Ecto neural progenitor cell (in vitro differentiated cells): ENCODE results near the gene FKBP9.

ENCODE experiments used
- DNase-seq: peaks from one replicate; pipeline ENCODE4 v3.0.0-alpha.2; 2018; ENCODE audit warnings: low spot score

The FKBP9 gene

DNA sequence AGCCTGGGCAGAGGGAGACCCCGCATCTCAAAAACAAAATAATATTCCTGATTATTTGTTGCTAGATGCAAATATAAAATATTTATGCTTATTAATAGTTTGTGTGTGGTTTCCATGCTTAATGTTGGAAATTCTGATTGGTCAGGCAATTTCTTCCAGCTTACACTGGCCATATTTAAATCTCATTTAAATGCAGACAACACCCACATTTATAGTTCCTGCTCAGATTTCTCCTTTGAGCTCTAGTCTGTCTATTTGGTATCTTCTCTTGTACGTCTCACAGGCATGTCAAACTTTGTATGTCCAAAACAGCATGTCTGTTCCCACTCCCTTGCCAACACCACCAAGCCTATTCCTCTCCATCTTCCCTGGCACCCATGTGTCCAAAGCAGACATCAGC lies 52.5 kb downstream of the FKBP9 start:
- no peak for DNase-seq

DNA sequence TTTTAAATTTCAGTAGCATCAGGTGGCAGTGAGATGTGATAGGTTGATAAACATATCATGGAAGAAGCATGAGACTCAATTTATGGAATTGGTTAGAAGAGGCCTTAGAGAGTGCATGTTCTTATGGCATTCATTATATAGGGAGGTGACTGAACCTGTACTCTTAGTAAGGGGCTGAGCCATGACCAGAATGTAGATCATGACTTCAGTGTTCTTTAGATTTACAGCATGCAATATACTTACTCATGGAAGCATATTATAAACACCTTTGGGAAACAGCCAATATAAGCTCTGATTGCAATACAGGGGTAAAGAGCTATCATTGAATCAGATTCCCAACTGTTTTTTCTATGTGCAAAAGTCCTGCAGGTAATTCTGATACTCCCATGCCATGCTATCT lies 55.1 kb downstream of the FKBP9 start:
- no peak for DNase-seq

DNA sequence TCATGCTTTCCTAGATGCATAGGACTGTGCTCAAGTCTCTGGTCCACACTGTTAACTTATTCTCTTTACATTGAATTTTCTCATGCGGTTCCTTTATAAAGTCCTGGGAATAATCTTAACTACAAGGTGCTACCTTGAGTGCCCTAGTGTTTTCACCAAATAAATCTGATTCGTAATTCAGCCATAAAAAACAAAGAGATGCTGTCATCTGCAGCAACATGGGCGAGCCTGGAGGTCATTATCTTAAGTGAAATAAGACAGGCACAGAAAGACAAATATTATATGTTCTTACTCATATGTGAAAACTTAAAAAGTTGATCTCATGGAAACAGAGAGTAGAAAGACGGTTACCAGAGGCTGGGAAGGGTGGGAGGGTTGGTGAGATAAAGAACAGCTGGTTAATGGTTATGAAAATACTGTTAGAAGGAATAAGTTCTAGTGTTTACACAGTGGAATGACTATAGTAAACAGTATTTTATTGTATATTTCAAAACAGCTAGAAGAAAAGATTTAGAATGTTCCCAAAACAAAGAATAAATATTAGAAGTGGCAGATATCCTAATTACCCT lies 67.0 kb downstream of the FKBP9 start:
- DNase-seq, result no peak

DNA sequence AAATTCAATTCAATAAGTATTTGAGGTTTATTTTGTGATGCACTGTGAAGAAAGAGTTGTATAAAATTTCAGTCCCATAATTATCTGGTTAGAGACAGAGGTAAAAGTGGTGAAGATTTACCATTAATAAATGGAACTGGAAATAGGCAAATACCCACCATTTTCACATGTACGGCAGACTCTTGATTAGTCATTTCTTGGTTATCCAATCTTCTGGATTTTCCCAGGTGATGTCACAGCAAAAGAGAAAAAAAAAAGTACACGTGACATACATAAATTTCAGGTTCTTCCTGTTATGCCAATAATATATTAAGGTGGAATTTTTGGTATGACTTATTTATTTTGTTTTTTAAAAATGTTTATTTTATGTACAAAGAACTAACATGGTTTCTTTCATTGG lies 78.5 kb downstream of the FKBP9 start:
- no peak for DNase-seq

DNA sequence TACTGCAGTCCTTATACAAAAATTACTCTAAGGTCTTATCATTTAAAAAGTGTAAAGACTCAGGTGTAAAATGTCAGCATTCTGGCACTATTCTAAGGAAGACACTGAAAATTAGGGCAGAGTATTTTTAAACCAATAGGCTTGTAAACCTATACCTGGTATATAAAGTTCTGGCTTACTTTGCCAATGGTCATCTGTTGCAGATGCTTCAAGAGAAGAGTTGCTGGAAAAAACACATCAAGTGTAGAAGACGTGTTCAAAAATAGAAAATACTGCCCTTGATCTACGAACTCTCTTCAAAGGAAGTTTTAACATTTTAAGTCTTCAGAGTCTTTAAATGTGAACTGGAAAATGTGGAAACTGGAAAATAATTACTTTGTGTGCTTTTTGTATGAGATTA lies 81.4 kb downstream of the FKBP9 start:
- no peak for DNase-seq

DNA sequence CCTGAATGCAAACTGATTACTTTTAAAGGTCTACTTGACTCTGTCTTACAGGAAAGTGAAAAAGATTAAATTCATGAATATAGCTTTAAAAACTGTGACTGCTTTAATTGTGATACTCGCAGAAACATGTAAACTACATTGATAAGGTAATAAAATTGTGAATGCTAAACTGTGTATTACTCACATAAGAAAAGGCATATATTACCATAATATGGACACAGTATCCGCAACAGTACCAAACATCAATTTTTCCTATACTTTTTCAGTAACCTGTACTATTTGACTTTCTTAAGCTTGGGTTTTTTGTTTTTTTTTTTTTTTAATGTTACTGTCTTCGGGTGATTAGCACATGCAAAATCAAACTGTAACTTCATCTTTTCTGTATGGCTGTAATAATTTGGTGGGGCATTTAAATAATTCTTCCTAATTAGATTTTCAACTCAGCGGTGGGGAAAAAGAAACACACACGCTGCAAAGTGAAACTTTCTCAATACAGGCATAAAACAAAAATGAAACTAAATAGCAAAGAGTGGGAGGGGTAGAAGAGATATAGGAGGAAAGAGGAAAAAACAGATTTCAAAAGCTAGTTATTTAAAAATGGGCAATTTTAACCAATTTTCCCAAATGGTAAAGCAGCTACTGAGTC lies 82.1 kb downstream of the FKBP9 start:
- no peak for DNase-seq

DNA sequence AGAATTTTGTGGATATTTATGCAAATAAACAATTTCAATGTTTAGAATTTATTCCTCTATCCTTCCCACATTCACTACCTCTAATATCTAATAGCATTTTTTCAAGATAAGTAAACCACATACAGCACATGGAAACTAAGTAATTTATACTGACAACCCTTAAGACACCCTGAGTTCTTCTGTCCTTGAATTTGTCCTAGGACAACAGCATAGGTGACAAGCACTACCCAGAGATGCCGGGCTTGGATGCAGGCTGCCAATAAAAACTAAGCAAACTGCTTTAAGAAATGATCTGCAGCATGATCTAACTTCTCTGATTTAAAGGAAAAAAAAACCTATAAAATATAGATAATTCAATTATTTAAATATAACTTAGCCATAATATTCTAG lies 82.7 kb downstream of the FKBP9 start:
- DNase-seq, result no peak

DNA sequence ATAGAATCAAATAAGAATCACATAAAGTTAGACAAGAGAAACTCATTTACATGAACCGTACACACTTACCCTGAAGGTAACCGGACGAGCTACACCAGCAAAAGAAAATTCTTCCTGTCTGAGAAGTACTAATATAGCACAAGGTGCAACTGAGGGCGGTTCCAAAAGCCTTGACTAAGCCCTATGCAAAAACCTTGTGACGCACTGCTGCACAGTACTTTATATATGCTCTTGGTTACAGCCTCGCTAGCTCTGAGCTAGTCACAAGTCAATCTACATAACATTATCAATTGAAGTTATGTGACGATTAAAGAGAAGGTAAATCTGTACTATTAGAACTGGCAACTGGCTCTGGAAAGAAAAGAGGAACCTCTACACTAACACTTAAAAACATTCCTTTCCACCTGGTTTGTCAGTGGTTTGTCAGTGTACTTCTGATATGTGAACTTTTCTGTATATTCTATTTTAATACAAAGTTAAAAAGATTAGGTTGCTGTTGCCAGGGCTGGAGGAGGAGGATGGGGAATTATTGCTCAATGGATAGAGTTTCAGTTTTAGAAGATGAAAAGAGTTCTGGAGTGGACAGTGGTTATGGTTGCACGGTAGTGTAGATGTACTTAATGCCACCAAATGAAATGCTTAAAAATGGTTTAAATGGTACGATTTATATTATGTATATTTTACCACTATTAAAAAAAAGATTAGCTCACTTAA lies 83.7 kb downstream of the FKBP9 start:
- no peak for DNase-seq

DNA sequence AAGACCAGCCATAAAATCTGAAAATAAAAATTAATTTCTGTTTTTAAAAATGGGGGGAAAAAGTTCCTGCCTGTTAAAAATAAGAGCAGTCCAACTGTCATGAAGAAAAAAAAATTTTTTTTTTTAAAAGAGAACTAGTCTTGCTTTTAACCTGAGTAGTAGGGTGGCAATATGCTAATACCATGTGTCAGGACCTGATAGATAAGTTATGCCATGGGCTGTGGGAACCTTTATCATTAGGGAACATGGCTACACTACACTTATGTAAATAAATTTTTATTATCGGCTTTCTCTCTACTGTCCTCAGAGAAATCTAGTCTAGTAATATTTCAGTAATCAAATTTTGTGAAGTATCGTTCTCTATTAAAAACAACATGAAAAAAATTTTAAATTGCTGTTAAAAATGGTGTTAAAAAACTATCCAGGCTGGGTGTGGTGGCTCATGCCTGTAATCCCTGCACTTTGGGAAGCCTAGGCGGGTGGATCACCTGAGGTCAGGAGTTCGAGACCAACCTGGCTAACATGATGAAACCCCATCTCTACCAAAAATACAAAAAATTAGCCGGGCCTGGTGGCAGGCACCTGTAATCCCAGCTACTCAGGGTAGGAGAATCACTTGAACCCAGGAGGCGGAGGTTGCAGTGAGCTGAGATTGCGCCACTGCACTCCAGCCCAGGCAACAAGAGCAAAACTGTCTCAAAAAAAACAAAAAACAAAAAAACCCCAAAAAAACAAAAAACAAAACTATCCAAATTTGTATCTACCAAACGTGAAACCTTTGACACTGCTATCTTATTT lies 84.6 kb downstream of the FKBP9 start:
- no peak for DNase-seq

DNA sequence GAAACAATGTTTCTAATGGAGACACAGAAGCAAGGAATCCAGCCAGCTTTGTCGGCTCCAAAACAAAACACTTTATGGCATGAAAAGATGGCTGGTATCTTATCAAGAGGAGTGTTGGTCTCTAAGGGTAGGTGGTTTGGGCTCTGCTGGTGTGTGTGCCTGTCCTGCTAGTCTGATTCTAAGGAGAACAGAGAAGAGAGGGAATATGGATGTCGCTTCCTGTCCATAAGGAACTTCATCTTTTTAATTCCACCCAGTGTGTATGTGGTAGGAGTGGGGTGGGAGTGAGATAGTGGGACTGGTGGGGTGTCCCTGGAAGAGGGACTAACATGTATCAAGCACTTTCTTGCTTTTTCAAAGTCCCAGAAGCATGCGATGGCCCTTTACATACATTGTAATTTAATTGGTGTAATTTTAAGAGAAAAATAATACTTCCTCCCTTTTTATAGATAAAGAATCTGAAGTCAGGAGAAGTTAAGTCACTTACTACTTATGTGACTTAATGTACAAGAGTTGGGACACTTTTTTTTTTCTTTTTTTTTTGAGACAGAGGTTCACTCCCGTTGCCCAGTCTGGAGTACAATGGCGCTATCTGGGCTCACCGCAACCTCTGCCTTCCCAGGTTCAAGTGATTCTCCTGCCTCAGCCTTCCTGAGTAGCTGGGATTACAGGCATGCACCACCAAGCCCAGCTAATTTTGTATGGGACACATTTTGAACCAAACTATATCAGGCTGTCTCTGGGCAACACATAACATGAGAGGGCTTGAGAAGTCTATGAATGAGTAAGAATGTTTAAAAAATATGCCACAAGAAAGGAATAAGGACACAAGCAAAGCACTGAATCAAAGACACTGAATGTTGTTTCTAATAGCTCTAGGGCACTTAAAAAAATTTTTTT lies 86.5 kb downstream of the FKBP9 start:
- DNase-seq, result no peak

DNA sequence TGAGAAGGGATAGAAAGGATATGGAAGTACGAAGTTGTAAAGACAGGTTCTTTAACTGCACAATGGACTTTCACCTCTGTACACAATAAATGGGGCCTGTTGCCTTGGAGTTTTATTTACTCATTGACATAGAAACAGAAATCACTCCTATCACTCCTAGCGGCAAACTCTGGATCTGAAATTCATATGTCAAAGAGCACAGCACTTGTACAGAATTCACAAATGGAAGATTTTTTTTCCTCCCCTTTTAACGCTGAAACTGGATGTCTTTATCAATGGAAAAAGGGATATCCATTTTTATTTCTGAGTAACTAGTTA lies 87.1 kb downstream of the FKBP9 start:
- DNase-seq, result no peak

DNA sequence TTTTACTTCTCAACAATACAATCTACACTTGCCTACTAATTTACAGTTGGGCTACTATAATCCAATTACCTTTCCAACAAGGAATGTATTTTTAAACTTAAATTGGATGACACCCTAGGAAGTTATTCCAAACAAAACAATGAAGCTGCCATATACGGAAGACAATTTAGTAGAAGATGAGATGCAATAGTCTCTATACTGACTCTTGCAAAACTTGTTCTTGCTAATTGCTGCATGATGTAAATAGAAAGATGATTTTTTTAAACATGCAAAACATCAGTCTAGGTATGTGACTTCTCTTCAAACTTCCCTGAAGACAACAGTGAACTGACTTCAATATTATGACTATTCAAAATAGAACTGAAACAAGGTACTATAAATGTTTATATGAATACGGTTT lies 87.7 kb downstream of the FKBP9 start:
- no peak for DNase-seq

DNA sequence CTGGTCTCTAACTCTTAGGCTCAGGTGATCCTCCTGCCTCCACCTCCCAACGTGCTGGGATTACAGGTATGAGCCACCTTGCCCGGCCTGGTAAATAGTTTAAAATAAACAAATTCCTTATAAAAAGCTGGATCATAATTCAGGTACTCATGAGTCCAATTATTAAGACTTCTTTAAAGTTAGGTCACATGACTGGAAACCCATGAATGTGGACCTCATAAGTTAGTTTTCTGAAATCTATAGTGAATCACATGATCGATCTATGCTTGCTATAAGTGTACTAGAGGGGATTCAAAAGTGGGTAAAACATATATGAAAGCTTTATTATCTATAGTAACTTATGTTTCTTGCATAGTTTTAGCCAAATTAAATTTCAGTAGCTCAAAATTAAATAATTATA lies 91.0 kb downstream of the FKBP9 start:
- no peak for DNase-seq

DNA sequence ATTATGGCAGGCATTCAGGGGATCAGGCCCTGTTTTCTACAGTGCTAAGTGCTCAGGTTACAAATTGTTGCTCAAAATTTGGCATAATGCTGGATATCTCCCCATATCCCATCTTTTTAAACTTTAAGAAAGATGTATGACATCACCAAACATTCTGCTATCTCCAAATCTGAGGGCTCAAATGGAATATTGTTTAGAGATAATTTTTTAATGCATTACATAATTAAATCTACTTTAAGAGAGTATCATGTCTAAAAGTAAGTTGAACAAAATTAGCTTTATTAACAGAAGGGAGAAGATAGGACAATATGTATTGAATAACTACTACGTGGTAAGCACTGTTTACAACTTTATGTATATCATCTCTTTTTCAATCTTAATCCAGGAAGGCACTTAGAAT lies 91.5 kb downstream of the FKBP9 start:
- DNase-seq, result no peak

DNA sequence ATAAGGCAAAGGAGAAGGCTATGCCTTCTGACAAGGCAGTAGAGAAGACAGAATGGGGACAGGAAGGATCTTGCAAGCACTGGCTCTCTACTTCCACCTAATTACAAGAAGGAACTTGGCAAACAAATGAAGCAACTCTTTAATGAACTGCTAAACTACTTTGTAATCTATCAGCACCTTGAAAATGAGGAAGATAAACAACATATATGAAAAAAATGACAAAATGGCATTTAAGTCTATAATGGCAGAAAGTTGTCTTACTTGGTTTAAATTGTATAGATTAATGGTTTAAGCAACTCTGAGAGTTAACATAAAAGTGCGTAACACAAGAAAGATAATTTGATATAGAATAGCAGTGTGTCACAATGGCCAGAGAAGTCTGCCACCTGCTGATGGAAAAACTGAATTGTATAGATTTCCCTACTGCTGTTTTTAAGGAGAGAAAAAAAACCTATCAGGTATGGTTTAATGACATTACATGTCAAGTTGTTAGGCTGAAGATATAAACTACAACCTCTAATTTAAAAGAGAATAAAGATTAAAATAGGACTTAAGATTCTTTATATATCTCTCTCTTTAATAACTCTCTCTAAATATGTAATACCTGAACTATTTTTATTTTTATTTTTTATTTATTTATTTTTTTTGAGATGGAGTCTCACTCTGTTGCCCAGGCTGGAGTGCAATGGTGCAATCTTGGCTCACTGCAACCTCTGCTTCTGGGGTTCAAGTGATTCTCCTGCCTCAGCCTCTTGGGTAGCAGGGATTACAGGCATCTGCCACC lies 93.5 kb downstream of the FKBP9 start:
- no peak for DNase-seq

DNA sequence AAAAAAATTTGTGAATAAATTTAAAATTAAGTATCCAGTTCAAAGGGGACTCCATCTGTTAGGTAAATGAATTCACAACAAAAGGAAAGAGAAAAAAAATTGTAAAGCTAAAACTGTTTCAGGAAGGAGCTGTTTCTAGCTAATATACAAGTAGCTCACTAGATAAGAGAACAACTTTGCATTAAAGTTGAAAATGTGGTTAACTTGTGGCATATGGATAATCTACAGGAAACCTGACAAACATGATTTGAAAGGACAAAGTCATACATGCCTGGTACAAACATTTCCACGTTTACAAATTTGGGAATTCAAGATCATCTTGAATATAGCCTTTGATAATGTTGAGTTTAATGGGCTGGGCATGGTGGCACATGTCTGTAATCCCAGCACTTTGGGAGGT lies 96.5 kb downstream of the FKBP9 start:
- DNase-seq, result no peak

DNA sequence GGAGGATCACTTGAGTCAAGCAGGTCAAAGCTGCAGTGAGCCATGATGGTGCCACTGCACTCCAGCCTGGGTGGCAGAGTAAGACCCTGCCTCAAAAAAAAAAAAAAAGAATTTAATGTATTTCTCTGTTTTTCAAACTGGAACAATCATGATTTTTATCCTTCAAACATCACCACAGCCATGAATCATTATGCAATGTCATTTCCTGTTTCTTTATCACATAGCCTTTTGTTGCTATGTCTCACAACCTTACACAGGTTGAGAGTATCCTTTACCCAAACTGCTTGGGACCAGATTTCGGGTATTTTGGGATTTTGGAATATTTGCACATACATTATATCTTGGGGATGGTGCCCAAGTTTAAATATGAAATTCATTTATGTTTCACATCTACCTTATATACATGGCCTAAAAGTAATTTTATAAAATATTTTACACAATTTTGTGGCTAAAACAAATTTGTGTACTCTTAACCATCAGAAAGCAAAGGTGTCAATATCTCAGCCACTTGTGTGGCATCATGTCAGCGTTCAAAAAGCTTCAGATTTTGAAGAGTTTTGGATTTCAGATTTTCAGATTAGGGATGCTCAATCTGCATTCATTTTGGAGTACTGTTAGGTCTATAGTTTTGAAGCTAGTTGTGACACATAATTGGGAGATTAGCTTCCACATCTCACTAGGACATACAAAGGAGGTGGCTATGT lies 97.2 kb downstream of the FKBP9 start:
- no peak for DNase-seq

DNA sequence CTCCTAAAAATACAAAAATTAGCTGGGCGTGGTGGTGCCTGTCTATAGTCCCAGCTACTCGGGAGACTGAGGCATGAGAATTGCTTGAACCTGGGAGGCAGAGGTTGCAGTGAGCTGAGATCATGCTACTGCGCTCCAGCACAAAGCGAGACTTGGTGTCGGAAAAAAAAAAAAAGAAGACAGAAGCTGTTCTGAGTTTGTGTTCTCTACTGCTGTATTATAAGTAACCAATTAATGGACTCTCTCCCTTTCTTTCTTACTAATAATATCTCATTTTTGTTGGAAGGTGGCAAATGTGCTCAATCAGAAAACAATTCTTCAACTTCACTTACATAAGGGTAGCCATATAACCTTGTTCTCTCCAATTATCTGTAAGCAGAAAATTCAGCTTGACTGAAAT lies 97.9 kb downstream of the FKBP9 start:
- DNase-seq, result no peak
